Measurements from ENCODE around the gene FGFR2. TPM values are rescaled to one million over a fixed set of nuclear protein-coding genes. Genes with fewer than 3 reads are reported as not detected.

FGFR2 gene
- total RNA-seq, 1 experiment from 2014 or later: 19.7 TPM

DNA sequence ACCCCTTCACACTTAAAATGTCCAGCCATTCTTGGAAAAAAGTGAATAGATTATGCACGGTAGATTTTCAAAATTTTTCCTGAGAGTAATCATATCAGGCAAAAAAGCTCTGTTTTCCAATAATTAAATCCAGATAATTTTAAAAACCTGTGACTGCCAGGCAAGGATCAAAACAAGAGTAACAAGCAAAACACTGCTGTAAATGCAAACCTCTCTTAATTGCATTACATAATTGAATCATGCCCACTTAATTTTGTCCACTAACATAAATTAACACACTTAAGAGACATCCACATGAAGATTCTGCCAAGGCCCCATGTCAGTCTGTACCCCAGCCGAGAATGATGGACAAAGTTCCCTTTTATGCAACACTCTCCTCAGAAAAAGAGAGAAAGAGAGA is 135.3 kb downstream of the FGFR2 start:
- H3K9ac ChIP-seq (ENCODE audit: low read length): no peak overlapping the region
- no peak overlapping the region for H3K4me2 ChIP-seq (ENCODE audit: low read length)
- ChIA-PET RAD21 (ENCODE audit: low non-redundant PET in 1 of 2, low total read pairs in 2 of 2, uncharacterized antibody in 2 of 2, unreplicated experiment in 2 of 2) (no interaction called here), CTCF (no interaction called here), POLR2A (no interaction called here)
- DNase-seq (ENCODE audit: low read depth, low spot score) (no peak), ATAC-seq (no peak)
- H4K20me1 ChIP-seq (ENCODE audit: insufficient read depth): no peaks in the 10 kb centered on the region
- BruUV-seq (replicated peaks): no TSS peak
- intact Hi-C loops (cut with micrococcal nuclease): no loop called here
- no peak overlapping the region for H2AFZ ChIP-seq (ENCODE audit: low read depth, low read length, poor library complexity, severe bottlenecking)
- TF ChIP-seq, protein P1, sequence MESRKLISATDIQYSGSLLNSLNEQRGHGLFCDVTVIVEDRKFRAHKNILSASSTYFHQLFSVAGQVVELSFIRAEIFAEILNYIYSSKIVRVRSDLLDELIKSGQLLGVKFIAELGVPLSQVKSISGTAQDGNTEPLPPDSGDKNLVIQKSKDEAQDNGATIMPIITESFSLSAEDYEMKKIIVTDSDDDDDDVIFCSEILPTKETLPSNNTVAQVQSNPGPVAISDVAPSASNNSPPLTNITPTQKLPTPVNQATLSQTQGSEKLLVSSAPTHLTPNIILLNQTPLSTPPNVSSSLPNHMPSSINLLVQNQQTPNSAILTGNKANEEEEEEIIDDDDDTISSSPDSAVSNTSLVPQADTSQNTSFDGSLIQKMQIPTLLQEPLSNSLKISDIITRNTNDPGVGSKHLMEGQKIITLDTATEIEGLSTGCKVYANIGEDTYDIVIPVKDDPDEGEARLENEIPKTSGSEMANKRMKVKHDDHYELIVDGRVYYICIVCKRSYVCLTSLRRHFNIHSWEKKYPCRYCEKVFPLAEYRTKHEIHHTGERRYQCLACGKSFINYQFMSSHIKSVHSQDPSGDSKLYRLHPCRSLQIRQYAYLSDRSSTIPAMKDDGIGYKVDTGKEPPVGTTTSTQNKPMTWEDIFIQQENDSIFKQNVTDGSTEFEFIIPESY (IDR thresholded peaks at IDR 0.05; ENCODE audit: extremely low read depth, insufficient replicate concordance, low read length): no peak
- no peak for TF ChIP-seq ELF1 (IDR thresholded peaks at IDR 0.05; ENCODE audit: borderline replicate concordance, low read depth)
- no peak for TF ChIP-seq YY1 (IDR thresholded peaks at IDR 0.05; ENCODE audit: extremely low read depth, insufficient replicate concordance, low read depth, low read length)
- TF ChIP-seq, protein P2, sequence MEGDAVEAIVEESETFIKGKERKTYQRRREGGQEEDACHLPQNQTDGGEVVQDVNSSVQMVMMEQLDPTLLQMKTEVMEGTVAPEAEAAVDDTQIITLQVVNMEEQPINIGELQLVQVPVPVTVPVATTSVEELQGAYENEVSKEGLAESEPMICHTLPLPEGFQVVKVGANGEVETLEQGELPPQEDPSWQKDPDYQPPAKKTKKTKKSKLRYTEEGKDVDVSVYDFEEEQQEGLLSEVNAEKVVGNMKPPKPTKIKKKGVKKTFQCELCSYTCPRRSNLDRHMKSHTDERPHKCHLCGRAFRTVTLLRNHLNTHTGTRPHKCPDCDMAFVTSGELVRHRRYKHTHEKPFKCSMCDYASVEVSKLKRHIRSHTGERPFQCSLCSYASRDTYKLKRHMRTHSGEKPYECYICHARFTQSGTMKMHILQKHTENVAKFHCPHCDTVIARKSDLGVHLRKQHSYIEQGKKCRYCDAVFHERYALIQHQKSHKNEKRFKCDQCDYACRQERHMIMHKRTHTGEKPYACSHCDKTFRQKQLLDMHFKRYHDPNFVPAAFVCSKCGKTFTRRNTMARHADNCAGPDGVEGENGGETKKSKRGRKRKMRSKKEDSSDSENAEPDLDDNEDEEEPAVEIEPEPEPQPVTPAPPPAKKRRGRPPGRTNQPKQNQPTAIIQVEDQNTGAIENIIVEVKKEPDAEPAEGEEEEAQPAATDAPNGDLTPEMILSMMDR (IDR thresholded peaks at IDR 0.05 in 2 of 3, conservative IDR thresholded peaks at IDR 0.05 in 1 of 3; ENCODE audit: borderline replicate concordance in 1 of 3, insufficient read depth in 1 of 3, low read depth in 2 of 3, low read length in 2 of 3): no peak
- no peak for TF ChIP-seq JUND (IDR thresholded peaks at IDR 0.05)
- TF ChIP-seq FOSL1 (IDR thresholded peaks at IDR 0.05; ENCODE audit: low read depth): no peak
- no peak for TF ChIP-seq EZH2phosphoT487 (IDR thresholded peaks at IDR 0.05; ENCODE audit: borderline replicate concordance)
- no peak for TF ChIP-seq SRF (IDR thresholded peaks at IDR 0.05; ENCODE audit: low read depth)
- TF ChIP-seq SP1 (IDR thresholded peaks at IDR 0.05; ENCODE audit: low read depth): no peak
- no peak for TF ChIP-seq EZH2 (IDR thresholded peaks at IDR 0.05)
- TF ChIP-seq, protein P3, sequence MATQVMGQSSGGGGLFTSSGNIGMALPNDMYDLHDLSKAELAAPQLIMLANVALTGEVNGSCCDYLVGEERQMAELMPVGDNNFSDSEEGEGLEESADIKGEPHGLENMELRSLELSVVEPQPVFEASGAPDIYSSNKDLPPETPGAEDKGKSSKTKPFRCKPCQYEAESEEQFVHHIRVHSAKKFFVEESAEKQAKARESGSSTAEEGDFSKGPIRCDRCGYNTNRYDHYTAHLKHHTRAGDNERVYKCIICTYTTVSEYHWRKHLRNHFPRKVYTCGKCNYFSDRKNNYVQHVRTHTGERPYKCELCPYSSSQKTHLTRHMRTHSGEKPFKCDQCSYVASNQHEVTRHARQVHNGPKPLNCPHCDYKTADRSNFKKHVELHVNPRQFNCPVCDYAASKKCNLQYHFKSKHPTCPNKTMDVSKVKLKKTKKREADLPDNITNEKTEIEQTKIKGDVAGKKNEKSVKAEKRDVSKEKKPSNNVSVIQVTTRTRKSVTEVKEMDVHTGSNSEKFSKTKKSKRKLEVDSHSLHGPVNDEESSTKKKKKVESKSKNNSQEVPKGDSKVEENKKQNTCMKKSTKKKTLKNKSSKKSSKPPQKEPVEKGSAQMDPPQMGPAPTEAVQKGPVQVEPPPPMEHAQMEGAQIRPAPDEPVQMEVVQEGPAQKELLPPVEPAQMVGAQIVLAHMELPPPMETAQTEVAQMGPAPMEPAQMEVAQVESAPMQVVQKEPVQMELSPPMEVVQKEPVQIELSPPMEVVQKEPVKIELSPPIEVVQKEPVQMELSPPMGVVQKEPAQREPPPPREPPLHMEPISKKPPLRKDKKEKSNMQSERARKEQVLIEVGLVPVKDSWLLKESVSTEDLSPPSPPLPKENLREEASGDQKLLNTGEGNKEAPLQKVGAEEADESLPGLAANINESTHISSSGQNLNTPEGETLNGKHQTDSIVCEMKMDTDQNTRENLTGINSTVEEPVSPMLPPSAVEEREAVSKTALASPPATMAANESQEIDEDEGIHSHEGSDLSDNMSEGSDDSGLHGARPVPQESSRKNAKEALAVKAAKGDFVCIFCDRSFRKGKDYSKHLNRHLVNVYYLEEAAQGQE (IDR thresholded peaks at IDR 0.05; ENCODE audit: low read depth): no peak
- TF ChIP-seq CEBPB (IDR thresholded peaks at IDR 0.05; ENCODE audit: low read depth): no peak
- H3K36me3 ChIP-seq (ENCODE audit: control insufficient read depth in 1 of 2, insufficient read depth in 2 of 2, low read length in 2 of 2): no peaks in the 10 kb centered on the region
- no peak overlapping the region for H3K4me3 ChIP-seq (replicated peaks in 1 of 2; ENCODE audit: low read depth in 1 of 2, low read length in 2 of 2)
- H3K79me2 ChIP-seq (ENCODE audit: insufficient read depth, low read length): no peaks in the 10 kb centered on the region
- no peaks in the 10 kb centered on the region for H3K9me2 ChIP-seq (ENCODE audit: insufficient read depth)
- H3K27me3 ChIP-seq (ENCODE audit: insufficient read depth, low read length): 0 out of 2 replicates have a peak, but pooled peaks cover 1% of the 10 kb centered on the region
- no peaks in the 10 kb centered on the region for H3K9me3 ChIP-seq (ENCODE audit: control insufficient read depth in 1 of 2, insufficient read depth in 1 of 2, low read depth in 1 of 2, low read length in 2 of 2)
- no peak overlapping the region for H3K27ac ChIP-seq (ENCODE audit: low read depth, low read length)
- peaks cover 16 to 25% of the 10 kb centered on the region in 2 experiments for H3K4me1 ChIP-seq (ENCODE audit: control insufficient read depth in 1 of 2, insufficient read depth in 2 of 2, low read length in 2 of 2)
